ENCODE results near the gene PDE1A.

The PDE1A gene

GRCh38 chr2:182426918-182427240 lies at the start of gene PDE1A:
Gene PDE1A, minus strand, starts transcription at chr2:182427036.
- no peak for DNase-seq (ENCODE audit: low read depth in 2 of 2)

DNA sequence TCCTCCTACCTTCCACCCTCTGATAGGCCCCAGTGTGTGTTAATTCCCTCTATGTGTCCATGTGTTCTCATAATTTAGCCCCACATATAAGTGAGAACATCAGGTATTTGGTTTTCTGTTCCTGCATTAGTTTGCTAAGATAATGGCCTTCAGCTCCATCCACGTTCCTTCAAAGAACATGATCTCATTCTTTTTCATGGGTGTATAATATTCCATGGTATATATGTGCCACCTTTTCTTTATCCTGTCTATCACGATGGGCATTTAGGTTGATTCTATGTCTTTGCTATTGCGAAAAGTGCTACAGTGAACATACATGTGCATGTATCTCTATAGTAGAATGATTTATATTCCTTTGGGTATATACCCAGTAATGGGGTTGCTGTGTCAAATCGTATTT lies 46.8 kb upstream of the PDE1A start:
- DNase-seq (ENCODE audit: low read depth in 2 of 2) = no peak

GRCh38 chr2:182463760-182464159 lies 36.9 kb upstream of the PDE1A start:
- no peak for DNase-seq (ENCODE audit: low read depth in 2 of 2)

DNA sequence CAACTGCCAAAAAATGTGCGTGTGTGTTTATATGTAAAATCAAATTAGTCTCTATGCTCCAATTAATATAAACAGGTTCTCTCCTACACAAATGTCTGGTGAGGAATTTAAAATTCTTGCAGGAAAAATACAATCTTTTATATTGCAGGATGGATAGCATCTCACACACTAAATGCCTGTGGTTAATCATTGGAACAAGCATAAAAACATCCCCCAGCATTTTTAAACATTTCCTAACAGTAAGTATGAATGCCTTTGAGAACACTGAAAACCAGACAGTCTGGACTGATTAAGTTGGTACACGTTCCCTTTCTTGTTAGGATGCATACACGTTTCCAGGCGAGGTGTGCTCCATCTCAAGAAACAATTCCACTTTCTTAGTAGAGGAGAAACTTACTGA lies 29.9 kb upstream of the PDE1A start:
- DNase-seq (ENCODE audit: low read depth in 2 of 2) = no peak

- DNase-seq (ENCODE audit: low read depth in 2 of 2) = no peak
These were observed 25.7 kb upstream of the PDE1A start for GRCh38 chr2:182452456-182452990.

- no peak for DNase-seq (ENCODE audit: low read depth in 2 of 2)
These were observed 21.5 kb upstream of the PDE1A start for GRCh38 chr2:182448371-182448770.

DNA sequence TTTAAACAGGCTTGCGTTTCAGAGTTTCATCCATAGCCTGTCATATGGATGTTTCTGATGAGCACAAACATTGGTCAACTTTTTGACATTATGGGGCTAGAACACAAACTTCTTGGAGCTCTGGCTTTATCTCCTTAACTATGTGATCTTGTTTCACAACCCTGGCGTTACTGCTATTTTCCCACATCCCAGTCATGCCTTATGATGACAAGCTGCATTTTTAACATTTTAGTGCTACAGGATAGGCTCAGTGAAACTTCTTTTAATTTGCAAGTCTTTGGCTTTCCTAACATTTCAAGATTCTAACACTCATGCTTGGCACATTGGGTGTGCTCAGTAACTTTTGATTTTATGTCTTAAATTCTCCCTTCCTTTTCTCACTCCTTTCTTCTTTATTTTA lies 21.0 kb upstream of the PDE1A start:
- DNase-seq (ENCODE audit: low read depth in 2 of 2) = no peak

- no peak for DNase-seq (ENCODE audit: low read depth in 2 of 2)
These were observed 20.3 kb upstream of the PDE1A start for GRCh38 chr2:182447163-182447562.

DNA sequence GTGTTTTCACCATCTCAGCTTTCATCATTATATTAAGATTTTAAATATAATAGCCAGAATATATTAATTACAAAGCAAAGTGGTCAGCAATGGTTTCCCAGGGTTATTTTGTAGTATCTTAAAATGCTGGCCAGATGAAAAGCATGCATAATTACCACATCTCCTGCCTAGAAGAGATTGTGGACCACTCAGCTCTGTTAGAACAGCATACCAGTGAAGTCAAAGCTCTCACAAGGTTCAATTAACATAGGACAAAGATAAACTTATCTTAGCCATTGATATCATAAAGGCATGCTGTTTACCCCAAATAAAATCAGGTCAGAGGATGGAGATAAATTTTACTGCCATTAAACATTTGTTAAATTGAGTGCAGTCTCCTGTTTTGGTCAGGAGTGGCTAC lies 19.3 kb upstream of the PDE1A start:
- no peak for DNase-seq (ENCODE audit: low read depth in 2 of 2)

DNA sequence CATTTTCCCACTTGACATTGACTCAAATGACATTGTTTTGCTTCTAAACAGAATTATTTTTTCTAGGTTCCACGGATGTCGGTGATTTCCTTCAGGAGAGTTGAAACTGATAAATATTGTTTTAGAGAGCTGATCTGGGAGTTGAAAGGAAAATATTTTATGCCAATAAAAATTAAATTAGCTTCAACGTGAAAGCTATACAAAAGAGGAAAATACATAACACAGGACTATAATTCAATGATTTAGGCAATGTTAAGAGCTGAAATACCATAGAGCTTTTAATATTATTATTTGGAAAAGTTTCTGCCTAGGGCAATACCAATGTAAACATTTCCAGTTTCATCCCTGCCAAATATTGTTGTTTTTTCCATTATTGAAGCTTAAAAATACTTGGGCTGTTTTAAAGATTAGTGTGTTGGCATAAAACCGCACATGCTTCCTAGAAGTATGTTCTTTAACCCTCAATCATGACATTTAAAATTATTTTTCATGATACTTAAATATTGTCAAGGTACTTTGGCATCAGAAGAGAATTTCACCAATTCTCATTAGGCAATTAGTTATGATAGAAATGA lies 18.6 kb upstream of the PDE1A start:
- DNase-seq (ENCODE audit: low read depth in 2 of 2) = no peak

GRCh38 chr2:182444806-182445205 lies 18.0 kb upstream of the PDE1A start:
- no peak for DNase-seq (ENCODE audit: low read depth in 2 of 2)

DNA sequence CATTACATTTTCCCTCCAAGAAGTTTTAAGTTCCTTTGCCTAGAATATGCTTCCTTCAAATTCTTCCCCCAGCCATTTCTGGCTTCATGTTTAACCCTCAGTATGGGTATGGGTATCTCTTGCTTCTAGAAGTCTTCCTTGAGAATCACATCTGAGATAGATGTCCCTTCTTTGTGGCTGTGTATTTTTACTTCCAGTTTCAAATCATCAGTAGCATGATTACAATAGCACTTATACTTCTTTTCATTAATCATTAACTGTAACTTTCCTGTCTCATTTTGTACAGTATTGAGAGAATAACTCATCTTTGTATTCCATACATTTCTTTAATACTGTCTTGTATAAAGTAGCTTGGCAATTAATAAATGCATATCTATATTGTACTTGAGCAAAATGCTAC lies 17.3 kb upstream of the PDE1A start:
- no peak for DNase-seq (ENCODE audit: low read depth in 2 of 2)

DNA sequence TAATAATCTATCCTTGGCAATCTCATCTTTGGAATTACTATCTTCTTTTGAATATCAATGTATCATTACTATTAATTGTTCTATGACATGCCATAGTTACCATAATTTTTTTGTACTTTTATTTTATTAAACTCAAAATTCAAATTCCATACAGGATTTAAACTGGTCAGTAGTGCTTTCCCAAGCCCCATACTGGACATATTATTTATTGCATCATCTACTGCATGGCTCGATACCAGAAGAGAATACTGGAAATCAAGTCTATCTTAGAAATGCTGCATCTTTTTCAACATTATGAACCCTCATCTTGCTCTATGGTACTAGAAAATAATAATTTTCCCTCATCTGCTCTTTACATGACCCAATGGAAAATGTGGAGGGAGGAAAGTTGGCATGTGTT lies 9.4 kb upstream of the PDE1A start:
- no peak for DNase-seq (ENCODE audit: low read depth in 2 of 2)

- no peak for DNase-seq (ENCODE audit: low read depth in 2 of 2)
These were observed 8.9 kb upstream of the PDE1A start for GRCh38 chr2:182435754-182436153.

DNA sequence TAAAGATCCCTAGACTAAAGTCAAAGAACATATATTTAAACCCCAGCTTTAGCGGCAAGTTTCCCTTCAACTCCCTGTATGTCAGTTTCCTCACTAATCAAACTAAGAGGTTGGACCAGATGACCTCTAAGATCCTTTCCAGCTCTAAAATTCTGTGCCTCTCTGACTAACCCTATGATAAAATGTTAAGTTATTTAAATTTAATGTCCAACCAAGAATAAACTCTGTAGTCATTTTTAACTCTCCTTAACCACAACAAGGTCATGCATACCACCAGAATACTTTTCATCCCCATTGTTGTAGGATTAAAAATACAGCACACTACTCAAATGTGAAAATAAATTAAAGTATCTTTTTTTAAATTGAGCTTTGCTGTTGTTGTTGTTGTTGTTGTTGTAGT lies 5.2 kb upstream of the PDE1A start:
- DNase-seq (ENCODE audit: low read depth in 2 of 2) = no peak

GRCh38 chr2:182428476-182428875 lies 1.6 kb upstream of the PDE1A start:
- no peak for DNase-seq (ENCODE audit: low read depth in 2 of 2)

DNA sequence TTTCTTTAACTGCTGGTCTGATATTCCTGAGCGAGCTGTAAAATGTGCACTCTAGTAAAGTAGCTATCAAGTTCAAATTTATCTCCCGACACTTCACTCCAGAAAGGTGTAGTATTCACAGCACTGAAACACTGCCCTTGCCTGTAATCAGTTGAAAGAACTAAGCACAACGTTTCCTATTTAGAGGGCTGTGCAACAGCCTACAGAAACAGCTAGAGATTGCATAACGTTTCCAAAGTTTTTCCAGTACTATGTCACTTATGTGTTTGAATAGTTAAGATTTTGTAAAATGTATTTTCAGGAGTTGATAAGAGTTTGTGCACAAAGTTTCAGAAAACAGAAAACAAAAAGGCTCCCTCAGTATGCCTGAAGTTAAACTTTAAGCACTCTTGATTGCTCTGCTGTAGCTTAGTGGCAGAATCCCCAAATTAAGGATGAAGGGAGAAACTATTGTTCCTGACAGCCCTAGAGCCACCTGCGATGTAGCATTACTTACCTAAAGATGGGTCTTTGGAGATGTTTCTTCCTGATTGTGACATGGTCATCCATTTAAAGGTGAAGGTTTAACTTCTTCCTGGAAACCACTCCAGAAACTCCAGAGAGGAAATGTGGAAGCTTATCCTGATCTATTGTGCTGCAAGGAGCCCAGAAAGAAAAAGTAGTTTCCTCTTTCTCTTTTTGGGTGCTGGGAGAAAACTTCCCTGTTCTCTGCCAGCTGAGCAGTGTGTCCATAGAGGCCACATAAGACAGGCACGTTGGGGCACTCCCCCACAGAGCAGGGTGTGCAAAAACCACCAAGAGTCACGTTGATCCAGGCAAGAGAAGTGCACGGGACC lies 536 bp downstream of the PDE1A start:
- DNase-seq (ENCODE audit: low read depth in 2 of 2) = no peak

- DNase-seq (ENCODE audit: low read depth in 2 of 2) = no peak
These were observed 4.0 kb downstream of the PDE1A start for GRCh38 chr2:182422864-182423263.

DNA sequence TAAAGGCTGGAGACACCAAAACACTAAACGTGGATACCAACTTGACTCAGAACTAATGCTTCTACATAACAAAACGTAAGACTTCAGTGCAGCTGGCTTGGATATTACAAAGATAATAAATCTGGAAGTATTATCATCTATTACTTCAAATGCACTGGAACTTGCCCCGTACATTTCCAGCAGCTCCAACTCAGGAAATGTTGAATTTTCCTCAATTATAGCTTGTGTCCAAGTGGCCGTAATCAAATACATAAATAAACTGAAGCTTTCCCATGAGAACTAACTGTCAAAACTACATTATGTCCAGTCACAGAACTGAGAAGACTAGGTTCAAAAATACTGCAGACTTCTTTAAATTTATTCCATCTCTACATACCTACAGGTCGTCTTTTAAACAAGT lies 6.2 kb downstream of the PDE1A start:
- DNase-seq (ENCODE audit: low read depth in 2 of 2) = no peak

DNA sequence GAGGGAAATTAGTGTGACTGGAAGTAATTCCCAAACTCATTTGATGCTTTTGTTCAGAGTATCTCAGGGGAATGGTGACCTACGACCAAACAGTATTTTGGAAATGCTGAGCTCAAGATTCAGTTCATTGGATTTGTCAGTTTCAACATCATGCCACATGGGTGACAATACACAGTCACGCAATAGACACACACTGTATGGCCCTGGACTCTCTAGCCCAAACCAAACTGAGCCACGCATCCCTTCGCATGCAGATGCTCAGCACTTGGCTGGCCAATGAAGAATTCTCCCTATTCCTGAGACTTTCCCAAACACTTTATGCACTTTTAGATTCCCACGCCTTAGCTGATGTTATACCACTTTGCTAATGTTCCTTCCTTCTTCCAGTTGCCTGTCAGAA lies 10.0 kb downstream of the PDE1A start:
- DNase-seq (ENCODE audit: low read depth in 2 of 2) = no peak

- DNase-seq (ENCODE audit: low read depth in 2 of 2) = no peak
These were observed 10.6 kb downstream of the PDE1A start for GRCh38 chr2:182416191-182416590.

DNA sequence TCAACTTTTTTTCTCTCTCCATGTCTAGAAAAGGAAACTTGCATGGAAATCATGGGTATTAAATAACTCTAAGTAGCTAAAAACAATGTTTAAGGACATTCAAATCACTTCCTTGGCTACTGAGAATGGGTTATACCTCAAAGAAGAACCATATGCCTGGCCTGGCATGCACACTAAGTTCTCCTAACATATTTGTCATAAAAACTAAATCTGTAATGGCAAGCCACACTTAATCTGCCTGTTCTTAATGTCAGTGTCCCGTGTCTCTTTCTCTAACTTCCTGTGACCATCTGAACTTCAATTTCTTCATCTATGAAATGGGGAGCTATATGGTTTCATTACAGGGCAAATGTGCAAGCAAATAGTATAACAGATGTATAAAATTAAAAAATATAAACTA lies 11.1 kb downstream of the PDE1A start:
- DNase-seq (ENCODE audit: low read depth in 2 of 2) = no peak

- DNase-seq (ENCODE audit: low read depth in 2 of 2) = no peak
These were observed 14.0 kb downstream of the PDE1A start for GRCh38 chr2:182412858-182413257.

- DNase-seq (ENCODE audit: low read depth in 2 of 2) = no peak
These were observed 16.7 kb downstream of the PDE1A start for GRCh38 chr2:182410120-182410519.
